Ecto neural progenitor cell (in vitro differentiated cells): ENCODE data around the gene IGFBPL1.
A peak's percentile ranks its signal among the peaks of the same experiment; 100 is the strongest.

Experiments
- DNase-seq: peaks from one replicate; pipeline ENCODE4 v3.0.0-alpha.2; 2018; ENCODE audit warnings: low spot score

The IGFBPL1 gene

DNA sequence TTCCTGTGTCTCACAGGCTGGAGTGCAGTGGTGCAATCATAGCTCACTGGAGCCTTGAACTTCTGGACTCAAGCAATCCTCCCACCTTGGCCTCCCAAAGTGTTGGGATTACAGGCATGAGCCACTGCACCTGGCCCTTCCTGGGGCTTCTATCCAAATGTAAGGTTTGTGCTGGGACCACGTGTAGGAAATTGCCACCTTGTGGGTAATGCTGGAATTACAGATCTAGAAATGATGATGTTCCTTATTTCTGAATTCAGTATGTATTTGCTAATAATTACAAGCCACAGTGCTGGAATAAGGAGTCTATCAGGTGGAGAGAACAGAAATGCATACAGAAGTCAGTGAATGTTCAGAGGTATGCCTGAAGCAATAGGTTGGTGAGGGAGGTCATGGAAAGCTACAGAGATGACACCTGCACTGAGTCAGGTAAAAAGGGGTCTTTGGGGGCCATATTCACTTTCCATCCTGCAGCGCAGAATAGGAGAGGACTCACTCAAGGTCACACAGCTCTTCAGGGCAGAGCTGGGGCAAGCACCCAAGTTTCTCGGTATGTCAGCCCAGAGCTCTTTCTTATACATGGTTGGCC lies 8.8 kb upstream of the IGFBPL1 start:
- DNase-seq: no peak

DNA sequence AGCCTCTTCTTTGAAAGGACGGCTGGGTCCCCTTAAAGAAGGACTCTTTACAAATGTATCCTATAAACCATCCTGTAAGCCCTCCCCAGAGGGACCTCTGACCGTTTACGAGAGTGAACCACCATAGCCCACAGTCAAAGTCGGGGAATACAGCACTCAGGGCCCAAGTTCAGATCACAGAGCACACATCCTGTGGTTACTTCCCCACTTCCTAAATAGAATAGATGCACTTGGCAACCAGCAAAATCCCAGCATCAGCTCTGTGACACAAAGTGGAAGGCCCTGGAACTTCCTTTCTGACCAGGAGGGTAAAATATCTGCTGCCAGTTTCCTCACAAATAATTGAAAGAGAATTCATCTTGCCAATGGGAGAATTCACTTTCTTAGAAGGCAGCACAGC lies 6.9 kb upstream of the IGFBPL1 start:
- no peak for DNase-seq

DNA sequence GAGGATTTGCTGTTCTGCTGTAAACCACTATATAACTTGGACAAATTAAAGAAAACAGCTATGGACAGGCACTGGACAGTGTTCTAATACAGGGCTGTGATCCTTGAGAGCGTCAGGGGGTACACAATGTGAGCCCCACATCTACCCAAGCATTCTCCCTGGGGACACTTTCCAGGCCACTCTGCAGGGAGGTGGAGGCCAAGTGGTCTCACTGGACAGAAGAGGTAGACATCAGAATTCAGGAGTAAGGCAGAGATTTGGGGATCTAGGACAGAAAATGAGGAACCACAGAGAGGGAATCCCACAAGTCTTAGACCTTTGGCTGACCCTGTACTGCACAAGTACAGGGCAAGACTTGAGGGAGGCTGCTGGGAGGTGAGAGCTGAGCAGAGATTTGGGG lies 3.8 kb upstream of the IGFBPL1 start:
- no peak for DNase-seq

DNA sequence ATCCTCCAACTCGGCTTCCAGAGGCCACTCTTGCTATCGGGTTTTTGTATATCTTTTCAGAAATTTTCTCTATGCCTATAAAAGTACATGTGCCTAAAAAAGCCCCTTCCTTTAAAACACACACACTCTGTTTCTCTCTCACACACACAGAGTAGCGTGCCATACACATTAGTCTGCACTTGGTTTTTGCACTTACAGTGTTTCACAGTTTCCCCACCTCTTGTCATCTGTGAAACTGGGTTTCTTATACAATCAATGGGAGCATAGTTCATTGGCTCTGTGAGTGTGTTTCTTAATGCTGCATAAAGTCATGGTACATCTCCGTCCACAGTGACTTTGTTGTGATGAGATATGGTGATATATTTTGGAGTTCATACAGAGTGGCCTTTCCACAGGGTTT lies 664 bp upstream of the IGFBPL1 start:
- peak; percentile 2 for DNase-seq

GRCh38 chr9:38423273-38423972 lies 831 bp downstream of the IGFBPL1 start:
- no peak for DNase-seq

GRCh38 chr9:38422555-38423260 lies 1.5 kb downstream of the IGFBPL1 start:
- no peak for DNase-seq

DNA sequence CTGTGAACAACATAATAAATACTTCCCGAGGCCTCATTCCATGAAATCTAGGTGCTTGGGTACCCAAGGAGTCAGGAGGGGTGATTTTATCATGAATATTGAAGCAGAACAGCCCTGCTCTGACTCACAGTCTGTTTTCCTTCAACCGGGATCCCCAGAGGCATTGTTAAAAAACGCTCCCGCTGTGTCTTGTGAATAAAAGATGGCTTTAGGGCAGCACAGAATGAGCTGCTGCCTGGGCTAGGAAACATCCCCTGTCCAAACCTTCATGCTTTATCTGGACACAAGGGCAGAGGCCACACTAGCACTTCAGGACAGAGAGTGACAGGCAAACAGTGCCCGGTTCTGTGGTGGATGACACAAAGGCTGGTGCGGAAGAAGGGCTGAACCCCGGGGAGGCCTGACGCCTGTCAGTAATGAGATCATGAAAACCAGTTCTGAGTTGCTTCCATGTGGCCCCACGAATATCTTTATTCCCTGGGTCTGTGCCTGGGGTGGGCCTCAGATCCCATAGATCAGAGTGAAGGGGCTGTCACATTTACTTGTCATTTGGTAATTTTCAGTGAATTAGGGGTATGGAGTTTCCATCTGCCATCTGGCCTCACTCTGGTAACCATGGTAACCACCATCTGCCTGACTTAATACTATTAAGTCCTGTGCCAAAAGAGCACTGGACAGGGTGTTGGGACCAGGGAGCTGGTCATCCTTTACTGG lies 2.6 kb downstream of the IGFBPL1 start:
- no peak for DNase-seq

GRCh38 chr9:38419181-38419580 lies 5.1 kb downstream of the IGFBPL1 start:
- no peak for DNase-seq

- no peak for DNase-seq
Measured at GRCh38 chr9:38418366-38418765, 5.9 kb downstream of the IGFBPL1 start.

- no peak for DNase-seq
Measured at GRCh38 chr9:38417003-38417945, 7.0 kb downstream of the IGFBPL1 start.

- DNase-seq: no peak
Measured at GRCh38 chr9:38416461-38416860, 7.8 kb downstream of the IGFBPL1 start.

DNA sequence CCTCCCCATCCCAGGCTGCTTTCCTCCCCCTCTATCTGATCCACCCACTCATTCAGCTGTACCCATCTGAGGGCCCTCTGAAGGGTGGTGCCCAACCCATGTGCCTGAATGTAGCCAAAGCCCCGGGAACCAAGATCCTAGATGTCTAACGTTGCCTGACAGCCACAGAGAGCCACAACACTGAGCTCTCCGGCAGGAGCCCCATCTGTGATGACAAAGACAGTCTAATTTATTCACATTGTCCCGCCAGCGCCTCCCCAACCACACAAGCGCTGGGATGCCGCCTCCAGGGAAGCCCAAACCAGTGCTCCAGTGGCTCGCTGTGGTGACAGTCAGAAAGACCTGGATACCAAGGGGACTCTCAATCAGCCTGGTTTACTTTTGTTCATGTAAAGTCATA lies 8.4 kb downstream of the IGFBPL1 start:
- DNase-seq: no peak

DNA sequence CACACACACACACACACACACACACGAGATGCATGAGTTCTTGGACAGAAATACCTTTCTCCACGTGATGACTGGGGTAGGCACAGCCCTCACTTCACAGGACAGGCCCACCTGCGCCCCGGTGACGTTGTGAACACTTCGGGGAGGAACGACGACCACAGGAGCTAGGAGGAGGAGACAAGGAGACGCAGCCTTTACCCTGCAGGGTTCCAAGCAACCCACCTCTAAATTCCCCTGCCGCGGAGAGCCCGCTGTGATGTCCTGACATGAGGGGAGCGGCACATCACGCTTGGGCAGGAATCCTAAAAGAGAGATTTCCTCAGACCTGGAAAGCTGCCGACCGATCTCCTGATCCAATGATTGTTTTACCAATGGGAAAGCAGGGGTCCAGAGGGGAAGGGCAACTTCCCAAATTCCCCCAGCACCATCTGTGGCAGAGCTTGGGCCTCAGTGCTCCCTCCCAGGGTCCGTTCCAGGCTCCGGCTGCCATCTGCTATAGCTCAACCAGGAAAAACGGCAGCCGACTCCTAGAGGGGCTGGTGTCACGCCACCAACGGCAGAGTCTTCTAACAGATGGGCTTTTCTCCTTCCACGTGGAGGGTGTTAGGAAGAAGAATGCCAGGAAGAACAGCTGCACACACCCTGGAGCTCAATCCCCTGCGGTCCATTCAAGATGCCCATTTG lies 10.1 kb downstream of the IGFBPL1 start:
- no peak for DNase-seq

- DNase-seq: no peak
Measured at GRCh38 chr9:38413283-38413682, 11.0 kb downstream of the IGFBPL1 start.

DNA sequence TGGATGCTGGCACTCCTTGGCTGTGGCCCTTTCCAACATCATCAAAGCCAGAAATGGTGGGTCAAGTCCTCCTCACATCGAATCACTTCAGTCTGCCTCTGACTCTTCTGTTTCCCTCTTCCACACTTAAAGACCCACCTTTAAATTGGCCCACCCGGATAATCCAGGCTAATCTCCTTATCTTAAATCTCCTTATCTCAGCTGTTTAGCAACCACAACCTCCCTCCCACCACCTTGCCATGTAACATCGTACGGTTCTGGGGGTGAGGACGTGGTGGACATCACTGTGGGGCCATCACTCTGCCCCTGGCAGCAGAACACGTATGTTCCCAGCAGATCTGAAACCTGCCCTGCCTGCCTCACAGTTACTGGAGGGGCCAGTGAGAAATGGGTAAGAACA lies 11.5 kb downstream of the IGFBPL1 start:
- no peak for DNase-seq

GRCh38 chr9:38408719-38409118 lies 15.5 kb downstream of the IGFBPL1 start:
- no peak for DNase-seq

DNA sequence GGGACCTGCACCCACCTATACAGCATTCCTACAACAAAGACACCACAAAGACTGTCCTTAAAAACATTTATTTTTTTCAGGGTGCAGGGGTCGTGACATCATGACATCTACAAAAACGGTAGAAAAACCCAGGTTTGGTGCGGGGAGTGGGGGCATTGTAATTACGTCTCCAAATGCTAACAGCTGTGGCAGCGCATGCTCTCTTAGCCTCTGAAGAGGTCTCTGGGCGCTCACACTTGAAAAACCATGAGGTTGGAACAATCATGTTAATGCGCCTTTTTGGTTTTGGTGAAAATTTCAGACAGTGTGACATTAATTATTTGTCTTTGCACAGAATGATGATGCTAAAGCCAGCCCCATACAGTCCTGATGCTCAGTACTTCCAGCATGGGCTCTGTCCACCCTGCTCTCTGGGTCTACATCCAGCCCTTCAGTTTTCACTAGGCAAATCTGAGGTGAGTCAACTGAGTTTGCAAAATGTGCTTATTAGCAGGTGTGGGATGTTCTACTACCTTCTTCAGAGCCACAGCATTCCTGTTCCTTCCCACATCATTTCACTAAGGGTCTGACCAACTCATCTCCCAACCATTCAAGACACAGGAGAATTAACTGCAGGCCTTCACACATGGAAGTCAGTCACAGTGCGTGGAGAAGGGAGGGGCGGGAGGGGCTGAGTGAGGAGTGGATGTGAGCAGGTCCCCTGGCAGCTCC lies 17.6 kb downstream of the IGFBPL1 start:
- no peak for DNase-seq

DNA sequence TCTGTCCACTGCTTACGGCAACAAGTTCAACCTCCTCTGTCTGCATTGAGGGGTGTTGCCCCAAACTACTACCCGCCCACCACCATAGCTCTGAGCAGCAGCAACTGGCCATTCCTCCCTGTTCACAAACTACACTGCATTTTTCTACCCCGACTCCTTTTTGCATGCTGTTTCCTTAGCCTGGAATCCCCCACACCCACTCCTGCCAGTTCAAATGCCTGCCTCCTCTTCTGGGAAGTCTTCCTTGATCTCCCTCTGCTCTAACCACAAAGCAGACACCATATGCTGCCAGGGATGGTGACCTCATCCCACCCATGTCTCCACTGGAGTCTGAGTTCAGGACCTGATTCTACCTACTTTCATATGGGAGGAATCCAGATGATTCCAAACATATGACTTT lies 18.5 kb downstream of the IGFBPL1 start:
- no peak for DNase-seq

- no peak for DNase-seq
Measured at GRCh38 chr9:38404314-38404713, 19.9 kb downstream of the IGFBPL1 start.

DNA sequence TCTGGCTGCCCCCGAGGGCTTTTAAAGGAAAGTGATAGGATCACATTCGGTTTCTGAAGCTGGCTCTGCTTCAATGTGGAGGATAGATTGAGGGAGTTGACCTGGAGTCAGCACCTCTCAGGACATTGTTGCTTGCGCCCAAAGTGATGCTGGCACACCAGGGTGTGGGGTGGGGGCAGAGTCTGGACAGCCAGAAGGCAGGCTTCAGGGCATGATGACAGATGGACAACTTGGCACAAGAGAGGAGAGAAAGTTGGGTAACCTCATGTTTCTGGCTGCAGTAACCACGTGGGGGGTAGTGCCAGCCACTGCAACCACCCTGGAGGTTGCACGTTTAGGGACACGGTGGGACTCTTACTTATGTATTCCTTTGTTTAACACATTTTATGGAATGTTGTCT lies 22.3 kb downstream of the IGFBPL1 start:
- no peak for DNase-seq
